Fibroblast of peridontal ligament (primary cell): Measurements from ENCODE around the gene GPR42.
"Not testable (repeated sequence)": the region's sequence is repeated elsewhere in the genome, so short reads cannot be mapped to it uniquely, and the experiment has no call there.

ENCODE experiments used
- DNase-seq: peaks from one replicate; pipeline ENCODE4 v3.0.0-alpha.2; 2010; ENCODE audit errors: extremely low read depth

Gene GPR42

GRCh38 chr19:35363711-35364425 is 7.0 kb upstream of the GPR42 start:
- no peak for DNase-seq

- no peak for DNase-seq
These were observed 5.6 kb upstream of the GPR42 start for GRCh38 chr19:35365303-35365702.

GRCh38 chr19:35368378-35368777 is 2.5 kb upstream of the GPR42 start:
- no peak for DNase-seq

GRCh38 chr19:35369522-35369921 is 1.3 kb upstream of the GPR42 start:
- DNase-seq: no peak

- DNase-seq: no peak
These were observed 2.6 kb downstream of the GPR42 start for GRCh38 chr19:35373492-35373891.

GRCh38 chr19:35374031-35374430 is 3.2 kb downstream of the GPR42 start:
- DNase-seq: not testable (repeated sequence)

GRCh38 chr19:35375505-35376307 is 4.8 kb downstream of the GPR42 start:
- DNase-seq: no peak

GRCh38 chr19:35377656-35378055 is 6.8 kb downstream of the GPR42 start:
- no peak for DNase-seq

GRCh38 chr19:35378356-35378755 is 7.5 kb downstream of the GPR42 start:
- DNase-seq: no peak

- DNase-seq: not testable (repeated sequence)
These were observed 8.7 kb downstream of the GPR42 start for GRCh38 chr19:35379545-35379944.

- DNase-seq: no peak
These were observed 9.1 kb downstream of the GPR42 start for GRCh38 chr19:35379992-35380391.

GRCh38 chr19:35380450-35381124 is 9.7 kb downstream of the GPR42 start:
- DNase-seq: no peak

GRCh38 chr19:35381318-35381717 is 10.4 kb downstream of the GPR42 start:
- no peak for DNase-seq

GRCh38 chr19:35381926-35382325 is 11.1 kb downstream of the GPR42 start:
- no peak for DNase-seq

GRCh38 chr19:35383536-35383935 is 12.7 kb downstream of the GPR42 start:
- no peak for DNase-seq

- no peak for DNase-seq
These were observed 17.6 kb downstream of the GPR42 start for GRCh38 chr19:35388277-35389054.

- DNase-seq: no peak
These were observed 18.5 kb downstream of the GPR42 start for GRCh38 chr19:35389192-35389861.

- DNase-seq: no peak
These were observed 22.2 kb downstream of the GPR42 start for GRCh38 chr19:35392742-35393715.

- DNase-seq: no peak
These were observed 24.7 kb downstream of the GPR42 start for GRCh38 chr19:35395382-35396199.
